RWPE2 (cell line): ENCODE data around the gene TMEM245.

Experiments
- ATAC-seq: fragments of 200-7000 bp; cut with Tn5 transposase; 3 replicates; pipeline ENCODE4 v1.9.1; 2021; ENCODE audit warnings: low read depth
- DNase-seq: peaks from one replicate; pipeline ENCODE4 v3.0.0-alpha.2; 2020; ENCODE audit warnings: low spot score
- H3K27ac ChIP-seq: fragments of 450-650 bp; 2 replicates; pipeline ENCODE4 v1.5.1; 2017; ENCODE audit warnings: mild to moderate bottlenecking; ENCODE audit not compliant: poor library complexity, severe bottlenecking
- H3K27me3 ChIP-seq: fragments of 250-450 bp; sonication (Bioruptor Pico); 2 replicates; pipeline ENCODE4 v1.5.1; 2021; ENCODE audit warnings: mild to moderate bottlenecking, moderate library complexity; ENCODE audit not compliant: insufficient read depth, poor library complexity, severe bottlenecking
- H3K36me3 ChIP-seq: fragments of 250-450 bp; sonication (Bioruptor Pico); 2 replicates; pipeline ENCODE4 v1.5.1; 2020; ENCODE audit warnings: low read depth, mild to moderate bottlenecking, moderate library complexity
- H3K4me1 ChIP-seq: fragments of 250-450 bp; sonication (Bioruptor Pico); 2 replicates; pipeline ENCODE4 v1.5.1; 2021; ENCODE audit warnings: mild to moderate bottlenecking, moderate library complexity; ENCODE audit not compliant: insufficient read depth, poor library complexity, severe bottlenecking
- H3K4me3 ChIP-seq: fragments of 250-450 bp; sonication (Bioruptor Pico); 2 replicates; pipeline ENCODE4 v1.5.1; 2021; ENCODE audit warnings: mild to moderate bottlenecking, moderate library complexity; ENCODE audit not compliant: severe bottlenecking
- H3K9me3 ChIP-seq: fragments of 250-450 bp; sonication (Bioruptor Pico); 2 replicates; pipeline ENCODE4 v1.5.1; 2021; ENCODE audit warnings: mild to moderate bottlenecking, moderate library complexity; ENCODE audit not compliant: severe bottlenecking
- TF ChIP-seq, protein P1 (sequence below): fragments of 450-650 bp; IDR thresholded peaks from one replicate; pipeline ENCODE4 v1.5.1; 2017; ENCODE audit warnings: mild to moderate bottlenecking, moderate library complexity; ENCODE audit not compliant: poor library complexity, severe bottlenecking

The TMEM245 gene

DNA sequence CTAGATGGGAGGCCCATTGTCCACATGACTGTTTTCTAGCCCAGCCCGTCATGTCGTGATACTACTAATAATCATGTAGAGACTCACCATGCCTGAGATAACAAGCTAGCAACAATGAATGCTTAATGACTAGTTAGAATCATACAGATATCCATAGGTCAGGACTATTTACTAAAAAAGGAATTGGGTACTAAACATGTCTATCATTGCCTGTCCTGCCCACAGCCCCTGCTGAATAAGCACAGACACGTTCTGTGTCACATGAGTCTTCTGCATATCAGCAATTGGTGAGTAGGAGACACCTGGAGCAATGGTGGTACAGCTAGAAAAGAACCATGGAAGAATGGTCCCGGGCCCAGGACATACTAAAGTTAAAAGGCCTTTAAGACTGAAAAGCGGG lies 29.3 kb upstream of the TMEM245 start:
- TF ChIP-seq, protein P1, sequence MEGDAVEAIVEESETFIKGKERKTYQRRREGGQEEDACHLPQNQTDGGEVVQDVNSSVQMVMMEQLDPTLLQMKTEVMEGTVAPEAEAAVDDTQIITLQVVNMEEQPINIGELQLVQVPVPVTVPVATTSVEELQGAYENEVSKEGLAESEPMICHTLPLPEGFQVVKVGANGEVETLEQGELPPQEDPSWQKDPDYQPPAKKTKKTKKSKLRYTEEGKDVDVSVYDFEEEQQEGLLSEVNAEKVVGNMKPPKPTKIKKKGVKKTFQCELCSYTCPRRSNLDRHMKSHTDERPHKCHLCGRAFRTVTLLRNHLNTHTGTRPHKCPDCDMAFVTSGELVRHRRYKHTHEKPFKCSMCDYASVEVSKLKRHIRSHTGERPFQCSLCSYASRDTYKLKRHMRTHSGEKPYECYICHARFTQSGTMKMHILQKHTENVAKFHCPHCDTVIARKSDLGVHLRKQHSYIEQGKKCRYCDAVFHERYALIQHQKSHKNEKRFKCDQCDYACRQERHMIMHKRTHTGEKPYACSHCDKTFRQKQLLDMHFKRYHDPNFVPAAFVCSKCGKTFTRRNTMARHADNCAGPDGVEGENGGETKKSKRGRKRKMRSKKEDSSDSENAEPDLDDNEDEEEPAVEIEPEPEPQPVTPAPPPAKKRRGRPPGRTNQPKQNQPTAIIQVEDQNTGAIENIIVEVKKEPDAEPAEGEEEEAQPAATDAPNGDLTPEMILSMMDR: no peak
- no peaks in the 10 kb centered on the region for H3K36me3 ChIP-seq
- no peak overlapping the region for H3K27ac ChIP-seq
- no peaks in the 10 kb centered on the region for H3K27me3 ChIP-seq
- DNase-seq (no peak), ATAC-seq (no peak)
- no peak overlapping the region for H3K4me3 ChIP-seq
- peaks cover 6% of the 10 kb centered on the region for H3K9me3 ChIP-seq
- no peaks in the 10 kb centered on the region for H3K4me1 ChIP-seq

DNA sequence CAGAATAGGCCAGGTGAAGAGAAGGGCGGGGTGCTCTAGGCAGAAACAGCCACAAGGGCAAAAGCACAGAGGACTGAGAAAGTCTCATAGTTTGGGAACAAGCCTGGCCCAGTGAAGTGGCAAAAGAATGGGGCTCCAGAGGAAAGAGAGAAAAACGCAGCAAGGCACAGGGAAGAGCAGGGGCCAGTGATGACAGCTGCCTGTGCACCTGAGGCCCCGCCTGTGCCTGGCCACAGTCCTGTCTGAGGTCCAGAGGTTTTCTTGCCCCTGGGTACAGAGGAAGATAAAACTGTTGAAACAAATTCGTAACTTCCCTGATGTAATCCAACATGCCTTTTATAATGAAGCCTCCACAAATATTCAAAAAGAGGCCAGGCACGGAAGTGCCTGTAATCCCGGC lies 25.3 kb upstream of the TMEM245 start:
- Histone ChIP-seq H3K27me3 (no peaks in the 10 kb centered on the region), H3K4me1 (no peaks in the 10 kb centered on the region), H3K4me3 (no peak overlapping the region), H3K9me3 (no peaks in the 10 kb centered on the region), H3K27ac (no peak overlapping the region), H3K36me3 (no peaks in the 10 kb centered on the region)
- no peak for ATAC-seq
- TF ChIP-seq, protein P1: no peak
- no peak for DNase-seq

DNA sequence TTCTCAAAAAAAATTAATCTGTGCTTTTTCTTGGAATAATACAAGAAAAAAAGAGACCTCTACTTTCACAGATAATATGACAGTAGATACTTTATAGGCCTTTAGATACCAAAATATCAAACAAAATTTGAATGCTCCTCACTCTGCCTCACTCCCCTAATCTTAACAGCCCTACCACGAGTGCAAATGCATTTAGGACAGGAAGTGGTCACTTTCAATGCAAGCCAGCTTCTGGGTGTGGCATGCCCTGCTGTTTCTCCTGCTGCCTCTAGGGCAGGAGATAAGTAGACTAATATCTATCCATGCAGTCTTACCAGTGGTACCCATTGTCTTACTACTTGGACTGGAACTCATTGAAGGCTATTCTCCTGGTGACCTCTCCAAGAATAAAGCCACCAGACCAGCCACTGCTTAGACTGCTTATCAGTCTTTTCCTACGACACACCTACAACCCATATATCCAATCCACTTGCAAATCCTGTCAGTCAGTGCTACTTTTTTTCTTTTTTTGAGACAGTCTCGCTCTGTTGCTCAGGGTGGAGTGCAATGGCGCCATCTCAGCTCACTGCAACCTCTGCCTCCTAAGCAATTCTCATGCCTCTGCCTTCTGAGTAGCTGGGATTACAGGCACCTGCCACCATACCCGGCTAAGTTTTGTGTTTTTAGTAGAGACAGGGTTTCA lies 24.3 kb upstream of the TMEM245 start:
- Histone ChIP-seq H3K9me3 (no peaks in the 10 kb centered on the region), H3K4me3 (no peak overlapping the region), H3K27ac (no peak overlapping the region), H3K36me3 (no peaks in the 10 kb centered on the region), H3K27me3 (no peaks in the 10 kb centered on the region), H3K4me1 (no peaks in the 10 kb centered on the region)
- DNase-seq (no peak), ATAC-seq (peak; percentile 79)
- TF ChIP-seq, protein P1: peak; percentile 33

DNA sequence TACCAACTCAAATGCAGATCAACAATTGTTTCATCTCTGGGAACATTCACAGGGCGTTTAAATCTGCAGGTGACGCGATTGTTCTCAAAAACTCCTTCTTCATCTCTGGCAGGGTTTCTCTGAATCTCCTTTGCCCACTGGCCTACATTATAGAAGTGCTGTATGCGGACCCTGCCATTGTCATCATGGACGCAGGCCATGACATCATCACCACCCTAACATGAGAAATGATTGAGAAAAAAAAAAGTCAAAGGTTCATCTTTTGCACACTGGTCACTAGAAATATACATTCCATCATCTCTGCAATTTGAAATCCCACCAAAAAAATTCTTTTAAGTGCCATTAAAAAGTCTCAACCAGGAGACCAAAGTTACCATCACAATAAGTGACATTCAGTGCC lies 21.6 kb upstream of the TMEM245 start:
- H3K27ac ChIP-seq: no peak overlapping the region
- no peaks in the 10 kb centered on the region for H3K4me1 ChIP-seq
- no peak overlapping the region for H3K4me3 ChIP-seq
- no peaks in the 10 kb centered on the region for H3K9me3 ChIP-seq
- TF ChIP-seq, protein P1: no peak
- DNase-seq: no peak
- H3K27me3 ChIP-seq: no peaks in the 10 kb centered on the region
- ATAC-seq: no peak
- H3K36me3 ChIP-seq: no peaks in the 10 kb centered on the region

DNA sequence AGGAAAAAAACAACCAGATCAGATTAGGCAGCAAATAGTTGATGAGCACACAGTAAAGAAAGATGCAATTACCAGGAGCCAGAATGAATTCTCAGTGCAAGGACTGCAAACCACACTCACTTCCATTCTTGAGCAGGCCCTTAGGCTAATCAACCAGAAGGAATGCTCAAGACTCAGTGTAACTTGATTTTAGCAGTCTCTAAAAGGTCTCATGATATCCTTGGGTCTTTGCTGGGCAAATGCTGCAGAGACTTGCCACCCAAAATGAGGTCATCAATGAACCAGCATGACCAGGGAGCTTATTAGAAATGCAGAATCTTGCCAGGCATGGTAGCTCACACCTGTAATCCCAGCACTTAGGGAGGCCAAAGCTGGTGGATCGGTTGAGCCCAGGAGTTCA lies 20.1 kb upstream of the TMEM245 start:
- Histone ChIP-seq H3K9me3 (no peaks in the 10 kb centered on the region), H3K27me3 (no peaks in the 10 kb centered on the region), H3K27ac (no peak overlapping the region), H3K4me1 (no peaks in the 10 kb centered on the region), H3K4me3 (no peak overlapping the region), H3K36me3 (no peaks in the 10 kb centered on the region)
- no peak for ATAC-seq
- DNase-seq: no peak
- TF ChIP-seq, protein P1: no peak
